Measurements from ENCODE around the gene KATNAL2.

KATNAL2 gene

DNA sequence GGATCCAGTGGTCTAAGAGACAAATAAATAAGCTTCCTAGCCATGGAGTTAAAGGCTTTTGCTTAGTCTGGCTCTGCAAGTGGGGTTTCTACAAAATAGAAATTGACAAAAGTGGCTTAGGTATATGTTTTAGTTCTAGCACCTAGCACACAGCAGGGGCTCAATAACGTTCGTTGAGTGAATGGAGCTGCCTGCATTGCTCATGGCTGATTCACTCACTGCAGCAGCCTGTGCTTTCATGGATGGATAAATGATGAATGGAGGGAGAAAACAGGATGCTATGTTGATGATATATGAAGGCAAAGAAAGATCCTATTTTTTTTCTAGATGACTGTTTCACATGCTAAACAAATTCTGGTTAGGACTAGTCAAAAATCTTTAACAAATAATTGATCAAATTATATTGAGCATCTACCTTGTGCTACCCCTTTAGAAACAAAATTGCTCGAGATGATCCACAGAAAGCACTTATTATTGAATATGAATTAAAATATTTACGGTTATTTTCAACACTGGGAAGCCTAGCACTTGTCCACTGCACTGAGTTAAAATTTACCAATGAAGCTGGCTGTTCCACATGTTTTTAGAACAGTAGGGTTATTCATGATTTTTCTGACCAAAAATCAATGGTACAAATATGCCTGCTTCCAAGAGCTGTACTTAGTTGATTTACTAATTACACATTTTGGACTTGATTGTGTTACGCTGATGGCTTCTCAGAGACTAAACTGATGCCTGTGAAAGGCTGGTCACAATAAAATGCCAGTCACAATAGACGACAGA lies 193.3 kb downstream of the KATNAL2 start:
- no peak for DNase-seq

DNA sequence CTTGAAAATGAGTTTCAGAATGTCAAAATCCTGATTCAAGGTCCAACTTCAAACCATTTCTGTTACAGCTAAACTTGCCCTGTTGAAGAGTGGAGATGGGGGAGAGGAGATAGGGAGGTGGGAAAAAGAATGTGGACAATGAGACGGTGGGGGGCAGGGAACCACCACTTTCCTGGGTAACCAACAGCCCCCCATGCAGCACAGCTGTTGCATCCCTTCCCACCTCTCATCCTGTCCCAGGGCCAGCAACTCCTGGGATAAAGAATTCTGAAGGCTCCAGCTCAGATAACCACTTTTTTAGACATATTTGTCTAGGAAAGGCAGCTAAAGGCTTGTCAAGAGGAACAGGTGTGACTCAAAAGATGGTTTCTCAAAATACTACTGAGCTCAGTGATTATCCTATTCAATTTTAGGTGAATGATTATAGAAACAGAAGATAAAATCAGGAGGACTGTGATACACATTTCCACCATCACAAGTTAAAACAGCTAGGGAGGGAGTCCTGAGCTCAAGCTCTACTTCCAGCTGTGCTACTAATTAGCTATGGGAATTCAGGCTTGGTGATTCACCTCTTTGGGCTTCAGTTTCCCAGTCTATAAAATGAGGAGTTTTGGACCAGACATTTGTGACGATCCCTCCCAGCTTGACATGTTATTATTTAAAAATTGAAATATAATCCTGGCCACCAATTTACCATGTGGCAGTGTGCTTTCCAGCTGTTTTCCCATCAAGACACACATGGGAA lies 196.6 kb downstream of the KATNAL2 start:
- no peak for DNase-seq

DNA sequence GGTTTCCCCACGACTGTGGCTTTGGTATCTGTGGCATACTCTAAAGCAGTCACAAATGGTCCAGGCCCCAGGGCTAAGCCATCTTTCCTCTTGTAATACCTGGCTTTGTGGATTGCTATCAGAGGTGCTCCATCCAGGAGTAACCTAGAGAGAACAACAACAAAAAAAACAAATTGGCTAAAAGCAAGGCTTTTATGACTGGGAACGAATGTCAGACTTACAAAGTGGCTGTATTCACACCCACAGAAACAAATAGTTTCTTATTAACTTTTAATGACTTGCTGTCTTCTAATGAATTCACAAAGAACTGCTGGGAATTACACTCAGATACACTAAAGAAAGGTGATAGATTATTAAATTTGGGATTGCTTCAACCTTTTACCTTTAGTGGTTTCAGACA lies 197.8 kb downstream of the KATNAL2 start:
- DNase-seq, result no peak

DNA sequence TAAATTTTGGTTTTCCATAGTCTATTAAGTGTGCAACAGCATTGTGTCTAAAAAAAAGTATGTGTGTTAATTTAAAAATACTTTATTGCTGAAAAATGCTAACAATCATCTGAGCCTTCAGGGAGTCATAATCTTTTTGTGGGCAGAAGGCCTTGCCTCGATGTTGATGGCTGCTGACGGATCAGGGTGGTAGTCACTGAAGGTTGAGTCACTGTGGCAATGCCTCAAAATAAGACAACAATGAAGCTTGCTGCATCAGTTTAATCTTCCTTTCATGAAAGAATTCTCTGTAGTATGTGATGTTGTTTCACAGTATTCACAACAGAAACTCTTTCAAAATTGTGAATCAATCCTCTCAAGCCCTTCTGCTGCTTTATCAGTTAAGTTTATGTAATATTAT lies 201.6 kb downstream of the KATNAL2 start:
- DNase-seq, result no peak

GRCh38 chr18:47120428-47120827 lies 203.0 kb downstream of the KATNAL2 start:
- no peak for DNase-seq

- no peak for DNase-seq
These were observed 203.7 kb downstream of the KATNAL2 start for GRCh38 chr18:47121146-47121545.

DNA sequence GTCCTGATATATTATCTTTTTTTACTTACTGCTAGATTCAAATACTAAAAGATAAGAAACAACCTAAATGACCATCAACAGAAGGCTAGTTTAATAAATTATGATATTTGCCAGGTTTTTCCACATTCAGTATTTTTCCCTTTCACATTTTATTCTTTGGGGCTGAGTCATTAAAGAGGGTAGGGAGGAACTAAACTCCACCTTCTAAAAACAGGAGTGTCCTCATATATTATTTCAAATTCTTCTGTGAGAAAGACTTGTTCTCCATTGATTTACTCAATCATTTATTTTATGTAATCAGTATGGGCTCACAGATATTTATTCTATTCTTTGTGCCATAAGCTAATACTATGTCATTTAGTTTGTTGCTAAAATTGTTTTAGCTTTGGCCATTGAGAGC lies 223.9 kb downstream of the KATNAL2 start:
- no peak for DNase-seq

- DNase-seq, result no peak
These were observed 225.8 kb downstream of the KATNAL2 start for GRCh38 chr18:47143153-47143552.

DNA sequence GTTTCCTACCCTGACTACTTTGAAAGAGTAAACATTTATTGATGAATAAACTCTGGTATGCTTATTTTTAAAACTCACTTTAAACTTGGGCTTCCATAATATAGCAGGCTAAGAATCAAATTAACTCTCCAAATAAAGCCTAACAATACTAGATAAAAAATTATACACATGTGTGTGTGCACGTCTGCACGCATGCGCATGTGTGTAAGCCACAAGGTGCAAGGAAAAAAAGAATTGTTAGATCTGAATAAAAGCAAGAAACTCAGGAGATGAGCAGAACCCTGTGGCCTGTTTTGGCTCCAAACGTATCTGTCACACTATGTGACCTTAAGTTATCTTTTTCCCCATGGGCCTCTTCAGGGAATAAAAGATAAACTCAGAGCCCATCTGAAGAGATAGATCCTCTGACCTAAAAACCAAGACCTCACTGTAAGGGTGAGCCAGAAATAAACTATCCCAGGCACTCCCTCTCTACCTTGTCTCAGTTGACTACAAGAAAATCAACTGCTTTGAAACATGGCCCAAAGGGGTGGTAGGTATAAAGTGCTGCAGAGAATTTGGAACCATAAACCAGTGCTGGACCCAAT lies 226.6 kb downstream of the KATNAL2 start:
- DNase-seq, result no peak

- no peak for DNase-seq
These were observed 228.8 kb downstream of the KATNAL2 start for GRCh38 chr18:47146206-47146605.

DNA sequence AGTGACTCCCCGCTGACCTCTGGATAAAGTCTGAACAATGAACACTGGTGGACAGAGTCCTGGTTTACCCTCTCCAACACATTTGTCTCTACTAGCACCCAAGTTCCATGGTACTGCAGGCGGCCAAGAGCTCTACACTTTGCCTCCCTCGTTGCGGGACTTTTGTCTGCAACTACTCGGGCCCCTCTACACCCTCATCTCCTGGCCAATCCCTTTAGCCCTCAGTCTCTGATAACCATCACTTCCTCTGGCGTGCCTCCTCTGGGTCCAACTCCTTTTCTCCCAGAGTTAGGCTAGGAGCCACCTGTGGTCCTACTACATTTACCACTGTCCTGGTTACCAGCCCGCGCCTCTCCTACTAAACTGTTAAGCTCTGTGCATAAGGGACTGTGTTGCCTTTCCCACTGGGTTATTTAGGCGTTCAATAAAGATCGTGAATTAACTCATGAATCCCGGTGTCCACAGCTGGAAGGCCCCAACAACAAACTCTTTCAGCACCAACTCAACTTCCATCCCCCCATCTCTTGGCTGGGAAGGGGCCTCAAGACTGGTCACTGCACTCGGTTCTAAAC lies 232.1 kb downstream of the KATNAL2 start:
- DNase-seq, result peak in 4 of 51 donors; percentile 10 to 60 (median 14)

- peak; percentile 36 to 96 (median 79) for DNase-seq
These were observed 232.8 kb downstream of the KATNAL2 start, which contains the start of gene HDHD2 for GRCh38 chr18:47150029-47150823. Gene HDHD2, minus strand, starts transcription at chr18:47150500. Its CDS starts 14,061 bp downstream, at chr18:47136439.

DNA sequence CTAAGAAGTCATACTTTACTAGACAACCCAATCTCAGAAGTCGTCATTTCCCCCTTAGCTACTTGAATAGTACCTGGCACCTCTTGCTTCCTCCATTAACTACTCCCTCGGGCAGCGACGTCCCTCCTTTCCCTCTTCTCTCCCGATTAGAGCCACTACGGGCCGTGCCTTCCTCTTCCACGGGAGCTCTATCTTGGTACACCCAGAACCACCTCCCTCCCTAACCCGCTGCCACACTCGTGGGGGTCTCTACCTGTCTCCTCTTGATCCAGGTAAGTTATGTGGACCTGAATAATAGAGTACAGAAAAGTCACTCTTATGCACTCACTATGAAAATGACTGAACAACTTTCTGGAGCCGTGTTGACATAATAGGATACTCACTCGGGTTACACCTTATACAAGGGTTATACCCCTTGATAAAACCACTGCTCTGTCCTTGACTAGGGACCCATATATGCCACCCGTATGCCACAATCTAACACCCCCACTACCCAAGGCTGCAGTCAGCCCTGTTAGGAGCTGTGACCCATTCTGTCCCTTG lies 233.5 kb downstream of the KATNAL2 start:
- peak in 17 of 51 donors; percentile 6 to 50 (median 30) for DNase-seq

DNA sequence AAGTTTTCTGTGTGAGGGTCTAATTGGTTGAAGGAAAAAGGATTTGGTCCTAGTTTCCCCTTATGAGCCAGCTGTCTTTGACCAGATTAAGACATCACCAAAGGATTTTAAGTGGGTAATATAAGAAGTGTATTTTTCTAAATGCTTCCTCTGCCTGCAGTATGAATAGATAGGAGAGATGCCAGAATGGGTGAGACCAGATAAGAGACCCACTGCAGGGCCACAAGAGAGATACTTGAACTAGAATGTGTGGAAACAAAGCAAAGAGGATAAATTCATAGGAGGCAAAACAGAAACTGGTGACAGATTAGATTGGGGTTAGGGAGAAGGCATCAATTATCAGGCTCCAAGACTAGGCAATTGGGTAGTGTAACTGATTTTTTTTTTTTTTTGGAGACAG lies 234.0 kb downstream of the KATNAL2 start:
- no peak for DNase-seq

All from hypothalamus (tissue), 51 donors.